Epithelial cell of proximal tubule (primary cell): Measurements from ENCODE around the gene TNFRSF13B. TPM values are rescaled to one million over a fixed set of nuclear protein-coding genes. Genes with fewer than 3 reads are reported as not detected.

ENCODE experiments used
- DNase-seq: peaks from one replicate; pipeline ENCODE4 v3.0.0-alpha.2; 2011; ENCODE audit warnings: low read depth
- H3K4me3 ChIP-seq: 2 replicates; pipeline ENCODE4 v1.5.1; 2011; ENCODE audit warnings: low read depth, mild to moderate bottlenecking, low read length
- total RNA-seq: library from RNA; depleted of rRNA; stranded (reverse); fragments of >200 nt; gene quantifications from 2 replicates; pipeline ENCODE4 v1.2.3, GENCODE V29; 2015
- TF ChIP-seq, protein P1 (sequence below): conservative IDR thresholded peaks from 2 replicates; pipeline ENCODE4 v1.5.1; 2012; ENCODE audit warnings: low read depth, mild to moderate bottlenecking, low read length

The TNFRSF13B gene
- total RNA-seq, 1 donor from 2014 or later: not detected

GRCh38 chr17:16930571-16931317, 41.2 kb downstream of the TNFRSF13B start:
- TF ChIP-seq, protein P1, sequence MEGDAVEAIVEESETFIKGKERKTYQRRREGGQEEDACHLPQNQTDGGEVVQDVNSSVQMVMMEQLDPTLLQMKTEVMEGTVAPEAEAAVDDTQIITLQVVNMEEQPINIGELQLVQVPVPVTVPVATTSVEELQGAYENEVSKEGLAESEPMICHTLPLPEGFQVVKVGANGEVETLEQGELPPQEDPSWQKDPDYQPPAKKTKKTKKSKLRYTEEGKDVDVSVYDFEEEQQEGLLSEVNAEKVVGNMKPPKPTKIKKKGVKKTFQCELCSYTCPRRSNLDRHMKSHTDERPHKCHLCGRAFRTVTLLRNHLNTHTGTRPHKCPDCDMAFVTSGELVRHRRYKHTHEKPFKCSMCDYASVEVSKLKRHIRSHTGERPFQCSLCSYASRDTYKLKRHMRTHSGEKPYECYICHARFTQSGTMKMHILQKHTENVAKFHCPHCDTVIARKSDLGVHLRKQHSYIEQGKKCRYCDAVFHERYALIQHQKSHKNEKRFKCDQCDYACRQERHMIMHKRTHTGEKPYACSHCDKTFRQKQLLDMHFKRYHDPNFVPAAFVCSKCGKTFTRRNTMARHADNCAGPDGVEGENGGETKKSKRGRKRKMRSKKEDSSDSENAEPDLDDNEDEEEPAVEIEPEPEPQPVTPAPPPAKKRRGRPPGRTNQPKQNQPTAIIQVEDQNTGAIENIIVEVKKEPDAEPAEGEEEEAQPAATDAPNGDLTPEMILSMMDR: no peak
- H3K4me3 ChIP-seq: no peak overlapping the region
- DNase-seq: no peak

- H3K4me3 ChIP-seq: no peak overlapping the region
- DNase-seq: no peak
- TF ChIP-seq, protein P1: no peak
These were observed 42.0 kb downstream of the TNFRSF13B start for GRCh38 chr17:16929757-16930520.

- no peak for DNase-seq
- TF ChIP-seq, protein P1: no peak
- no peak overlapping the region for H3K4me3 ChIP-seq
These were observed 42.8 kb downstream of the TNFRSF13B start for GRCh38 chr17:16929035-16929680.

DNA sequence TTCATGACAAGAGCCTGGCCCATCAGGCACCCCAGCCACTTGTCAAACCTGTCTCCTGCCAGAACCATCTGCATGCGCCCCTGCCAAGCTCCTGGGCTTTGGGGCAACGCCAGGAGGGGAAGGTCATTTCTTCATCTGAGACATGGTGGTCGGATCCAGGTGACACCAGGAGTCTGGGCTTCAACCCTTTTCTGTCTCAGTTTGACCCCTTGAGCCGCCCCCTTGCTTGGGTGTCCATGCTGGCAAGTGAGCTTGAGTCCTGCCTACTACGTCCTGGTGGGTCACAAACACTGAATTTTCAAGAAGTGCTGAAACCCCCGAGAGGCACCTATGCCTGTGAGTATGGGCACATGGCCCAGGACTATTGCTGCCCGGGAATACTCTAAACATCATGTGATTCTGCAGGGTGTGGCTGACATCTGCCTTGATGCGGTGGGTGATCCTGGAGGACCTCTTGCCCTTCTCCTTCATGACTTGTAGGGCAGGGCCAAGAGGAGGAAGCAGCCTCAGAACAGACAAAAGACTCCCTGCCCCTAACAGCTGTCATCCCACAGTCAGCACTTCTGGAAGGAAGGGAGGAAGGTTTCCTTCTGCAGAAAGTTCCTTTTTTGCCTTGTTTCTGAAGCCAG, 43.4 kb downstream of the TNFRSF13B start:
- TF ChIP-seq, protein P1: no peak
- DNase-seq: no peak
- no peak overlapping the region for H3K4me3 ChIP-seq

GRCh38 chr17:16927641-16928321, 44.1 kb downstream of the TNFRSF13B start:
- no peak overlapping the region for H3K4me3 ChIP-seq
- TF ChIP-seq, protein P1: no peak
- no peak for DNase-seq
